ENCODE results near the gene PLXNA2.

Gene PLXNA2

GRCh38 chr1:208038303-208038702, 205.9 kb downstream of the PLXNA2 start:
- no peak for DNase-seq

- no peak for DNase-seq
Measured at GRCh38 chr1:208036918-208037766, 207.0 kb downstream of the PLXNA2 start.

GRCh38 chr1:208036106-208036808, 207.9 kb downstream of the PLXNA2 start:
- no peak for DNase-seq

- no peak for DNase-seq
Measured at GRCh38 chr1:208034135-208034534, 210.0 kb downstream of the PLXNA2 start.

- no peak for DNase-seq
Measured at GRCh38 chr1:208033236-208033635, 210.9 kb downstream of the PLXNA2 start.

GRCh38 chr1:208031932-208032320, 212.3 kb downstream of the PLXNA2 start:
- DNase-seq: no peak

GRCh38 chr1:208031316-208031931, 212.8 kb downstream of the PLXNA2 start:
- DNase-seq: no peak

GRCh38 chr1:208030288-208031091, 213.7 kb downstream of the PLXNA2 start:
- DNase-seq: no peak

- DNase-seq: no peak
Measured at GRCh38 chr1:208029381-208030287, 214.6 kb downstream of the PLXNA2 start.

- no peak for DNase-seq
Measured at GRCh38 chr1:208028526-208028925, 215.7 kb downstream of the PLXNA2 start.

GRCh38 chr1:208027861-208028260, 216.3 kb downstream of the PLXNA2 start:
- no peak for DNase-seq

- DNase-seq: no peak
Measured at GRCh38 chr1:208026880-208027438, 217.2 kb downstream of the PLXNA2 start.

- DNase-seq: no peak
Measured at GRCh38 chr1:208025031-208025430, 219.2 kb downstream of the PLXNA2 start.

GRCh38 chr1:208024406-208024805, 219.8 kb downstream of the PLXNA2 start:
- no peak for DNase-seq

GRCh38 chr1:208019257-208019656, 224.9 kb downstream of the PLXNA2 start:
- no peak for DNase-seq

- DNase-seq: no peak
Measured at GRCh38 chr1:208015255-208015654, 228.9 kb downstream of the PLXNA2 start.

- DNase-seq: no peak
Measured at GRCh38 chr1:208013210-208013609, 231.0 kb downstream of the PLXNA2 start.

GRCh38 chr1:208012721-208013120, 231.5 kb downstream of the PLXNA2 start:
- no peak for DNase-seq

GRCh38 chr1:208010487-208011071, 233.6 kb downstream of the PLXNA2 start:
- DNase-seq: no peak

- no peak for DNase-seq
Measured at GRCh38 chr1:208009706-208010444, 234.3 kb downstream of the PLXNA2 start.
